Subcutaneous abdominal adipose tissue (tissue), 5 donors: ENCODE results near the gene MEGF9.

ENCODE experiments used
- H3K27ac ChIP-seq: one replicate; pipeline ENCODE4 v1.7.0; 2013; ENCODE audit warnings: low read depth, mild to moderate bottlenecking, inconsistent platforms, low read length, moderate library complexity
- H3K27me3 ChIP-seq, 5 donors: one replicate each; pipeline ENCODE4 v1.7.0; 2013; ENCODE audit warnings: low read length in 5 of 5, inconsistent platforms in 1 of 5; ENCODE audit not compliant: control insufficient read depth in 5 of 5, insufficient read depth in 4 of 5
- H3K36me3 ChIP-seq, 5 donors: one replicate each; pipeline ENCODE4 v1.7.0; 2013; ENCODE audit warnings: low read length in 5 of 5; ENCODE audit not compliant: control insufficient read depth in 5 of 5, insufficient read depth in 5 of 5
- H3K4me1 ChIP-seq, 5 donors: one replicate each; pipeline ENCODE4 v1.7.0; 2013; ENCODE audit warnings: low read length in 5 of 5, mild to moderate bottlenecking in 3 of 5, moderate library complexity in 1 of 5; ENCODE audit not compliant: control insufficient read depth in 5 of 5, insufficient read depth in 5 of 5
- H3K4me3 ChIP-seq, 5 donors: one replicate each; pipeline ENCODE4 v1.7.0; 2013; ENCODE audit warnings: low read length in 5 of 5, low read depth in 1 of 5
- H3K9ac ChIP-seq, 5 donors: one replicate each; pipeline ENCODE4 v1.7.0; 2013; ENCODE audit warnings: low read length in 5 of 5, mild to moderate bottlenecking in 4 of 5, moderate library complexity in 3 of 5
- H3K9me3 ChIP-seq, 5 donors: one replicate each; pipeline ENCODE4 v1.7.0; 2013; ENCODE audit warnings: low read length in 5 of 5; ENCODE audit not compliant: control insufficient read depth in 5 of 5
- donor health status: healthy.
- donor health status: healthy.
- donor health status: healthy.
- donor health status: healthy.
- donor health status: healthy.

The MEGF9 gene

DNA sequence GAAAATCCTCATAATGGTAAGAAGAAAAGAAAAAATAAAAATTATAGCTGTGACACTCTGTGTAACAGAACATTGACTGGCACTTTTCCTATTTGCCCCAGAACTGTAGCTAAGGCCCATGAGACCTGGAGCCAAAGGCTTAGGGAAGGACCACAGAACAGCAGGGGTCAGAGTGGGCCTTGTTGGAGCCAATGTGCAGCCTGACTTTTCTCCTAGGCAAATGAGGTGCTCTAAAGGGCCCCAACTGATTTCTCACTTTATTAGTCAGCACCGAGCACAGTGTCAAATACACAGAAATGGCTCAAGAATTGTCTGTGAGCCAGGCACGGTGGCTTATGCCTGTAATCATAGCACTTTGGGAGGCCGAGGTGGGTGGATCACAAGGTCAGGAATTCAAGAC lies 4.0 kb upstream of the MEGF9 start:
- H3K27ac ChIP-seq = no peak overlapping the region
- no peaks in the 10 kb centered on the region for H3K36me3 ChIP-seq
- H3K9ac ChIP-seq = no peak overlapping the region
- H3K4me3 ChIP-seq = no peak overlapping the region
- no peaks in the 10 kb centered on the region for H3K9me3 ChIP-seq
- H3K4me1 ChIP-seq = peaks cover 0 to 19% (median 15%) of the 10 kb centered on the region in 5 donors
- no peaks in the 10 kb centered on the region for H3K27me3 ChIP-seq

DNA sequence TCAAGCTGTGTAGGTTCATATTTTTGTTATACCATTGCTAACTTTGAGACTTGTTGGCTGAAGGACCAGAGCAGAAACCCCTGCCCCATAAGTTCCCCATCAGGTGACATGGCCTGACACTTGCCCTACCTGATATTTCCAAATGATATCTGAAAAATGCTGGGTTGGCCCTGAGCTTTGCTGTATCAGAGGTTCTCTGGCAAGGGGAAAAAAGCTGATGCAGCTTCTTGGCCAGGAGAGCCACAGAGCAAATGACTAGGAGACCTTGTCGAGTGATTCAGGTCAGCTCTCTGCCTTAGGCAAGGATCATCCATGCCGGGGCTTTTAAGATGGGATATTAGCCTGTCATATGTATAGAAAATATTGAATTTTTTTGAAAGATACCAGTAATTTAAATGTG lies 2.9 kb upstream of the MEGF9 start:
- Histone ChIP-seq H3K4me1 (peaks cover 2 to 30% (median 26%) of the 10 kb centered on the region in 5 donors), H3K4me3 (no peak overlapping the region), H3K27me3 (no peaks in the 10 kb centered on the region), H3K36me3 (no peaks in the 10 kb centered on the region), H3K9me3 (no peaks in the 10 kb centered on the region), H3K27ac (peak overlapping the region; percentile 86), H3K9ac (no peak overlapping the region)

DNA sequence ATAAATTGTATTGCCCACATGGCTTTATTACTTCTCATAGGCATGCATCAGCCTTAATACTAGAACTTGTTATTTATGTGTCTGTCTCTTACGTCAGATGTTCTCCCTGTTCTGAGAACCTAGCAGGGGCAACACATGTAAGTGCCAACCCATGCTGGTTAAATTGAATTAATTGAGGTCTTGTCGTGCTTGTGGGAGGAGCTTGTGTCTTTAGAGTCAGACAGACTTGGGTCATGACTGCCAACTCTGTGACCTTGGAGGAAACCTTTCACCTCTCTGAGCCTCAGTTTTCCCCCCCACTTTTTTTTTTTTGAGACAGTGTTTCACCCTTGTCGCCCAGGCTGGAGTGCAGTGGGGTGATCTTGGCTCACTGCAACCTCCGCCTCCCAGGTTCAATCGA lies 2.2 kb upstream of the MEGF9 start:
- Histone ChIP-seq H3K9me3 (no peaks in the 10 kb centered on the region), H3K4me3 (no peak overlapping the region), H3K4me1 (peaks cover 2 to 35% (median 33%) of the 10 kb centered on the region in 5 donors), H3K9ac (no peak overlapping the region), H3K27me3 (no peaks in the 10 kb centered on the region), H3K27ac (peak overlapping the region; percentile 86), H3K36me3 (no peaks in the 10 kb centered on the region)

DNA sequence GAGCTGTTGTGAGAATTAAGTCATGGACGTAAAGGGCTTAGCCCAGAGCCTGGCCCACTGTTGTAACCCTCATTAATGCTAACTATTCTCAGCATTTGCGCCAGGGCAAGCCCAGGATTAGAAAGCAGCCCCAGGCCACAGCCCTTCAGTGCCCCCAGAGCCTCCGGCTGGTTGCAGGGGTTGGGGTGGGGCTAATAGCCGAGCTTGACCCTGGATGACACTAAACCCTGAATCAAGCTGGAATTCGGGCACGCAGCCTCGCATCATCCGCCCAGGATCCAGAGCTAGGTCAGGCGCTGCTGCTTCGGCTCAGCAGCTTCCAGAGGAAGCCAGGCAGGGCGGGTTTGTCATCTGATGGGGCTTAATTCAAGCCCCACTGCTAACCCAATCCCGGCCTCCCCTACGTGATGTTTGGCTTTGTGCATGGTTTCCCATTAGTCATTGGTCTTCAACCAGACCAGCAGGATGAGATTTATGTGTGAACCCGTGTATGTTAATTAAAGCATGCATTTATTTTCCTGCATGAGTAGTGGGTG lies 1.2 kb upstream of the MEGF9 start:
- H3K9me3 ChIP-seq = no peaks in the 10 kb centered on the region
- H3K4me1 ChIP-seq = peaks cover 2 to 44% (median 41%) of the 10 kb centered on the region in 5 donors
- H3K36me3 ChIP-seq = no peaks in the 10 kb centered on the region
- no peaks in the 10 kb centered on the region for H3K27me3 ChIP-seq
- H3K27ac ChIP-seq = peak overlapping the region; percentile 86
- peak overlapping the region in 3 of 5 donors; percentile 38 to 82 (median 53) for H3K9ac ChIP-seq
- H3K4me3 ChIP-seq = peak overlapping the region; percentile 67 to 82 (median 76)

DNA sequence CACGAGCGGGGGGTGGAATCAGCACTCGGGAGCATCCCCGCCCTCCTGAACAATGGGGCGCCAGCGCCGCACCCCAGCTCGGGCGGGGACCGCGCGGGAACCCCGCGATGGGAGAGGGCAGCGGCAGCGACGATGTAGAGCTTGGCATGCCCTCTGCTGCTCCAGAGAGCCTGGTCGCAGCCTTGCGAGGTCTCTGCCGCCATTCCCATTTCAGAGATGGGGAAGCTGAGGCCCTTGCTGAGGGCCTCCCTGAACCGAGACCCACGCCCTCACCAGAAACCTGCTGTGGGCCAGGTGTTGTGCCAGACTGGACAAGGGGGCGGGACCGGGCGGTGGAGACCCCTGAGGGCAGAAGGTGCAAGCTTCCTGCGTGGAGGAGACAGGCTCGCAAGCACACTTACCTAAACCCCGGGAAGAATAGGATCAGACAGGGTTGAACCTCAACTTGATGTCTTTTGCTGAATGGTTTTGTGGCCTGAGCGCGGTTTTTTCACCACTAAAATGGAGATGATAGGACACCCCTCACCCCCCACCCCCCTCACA lies 647 bp upstream of the MEGF9 start:
- Histone ChIP-seq H3K9me3 (no peaks in the 10 kb centered on the region), H3K9ac (peak overlapping the region; percentile 38 to 82 (median 55)), H3K27me3 (no peaks in the 10 kb centered on the region), H3K27ac (peak overlapping the region; percentile 86), H3K4me1 (peaks cover 2 to 49% (median 43%) of the 10 kb centered on the region in 5 donors), H3K36me3 (no peaks in the 10 kb centered on the region), H3K4me3 (peak overlapping the region; percentile 67 to 82 (median 76))

DNA sequence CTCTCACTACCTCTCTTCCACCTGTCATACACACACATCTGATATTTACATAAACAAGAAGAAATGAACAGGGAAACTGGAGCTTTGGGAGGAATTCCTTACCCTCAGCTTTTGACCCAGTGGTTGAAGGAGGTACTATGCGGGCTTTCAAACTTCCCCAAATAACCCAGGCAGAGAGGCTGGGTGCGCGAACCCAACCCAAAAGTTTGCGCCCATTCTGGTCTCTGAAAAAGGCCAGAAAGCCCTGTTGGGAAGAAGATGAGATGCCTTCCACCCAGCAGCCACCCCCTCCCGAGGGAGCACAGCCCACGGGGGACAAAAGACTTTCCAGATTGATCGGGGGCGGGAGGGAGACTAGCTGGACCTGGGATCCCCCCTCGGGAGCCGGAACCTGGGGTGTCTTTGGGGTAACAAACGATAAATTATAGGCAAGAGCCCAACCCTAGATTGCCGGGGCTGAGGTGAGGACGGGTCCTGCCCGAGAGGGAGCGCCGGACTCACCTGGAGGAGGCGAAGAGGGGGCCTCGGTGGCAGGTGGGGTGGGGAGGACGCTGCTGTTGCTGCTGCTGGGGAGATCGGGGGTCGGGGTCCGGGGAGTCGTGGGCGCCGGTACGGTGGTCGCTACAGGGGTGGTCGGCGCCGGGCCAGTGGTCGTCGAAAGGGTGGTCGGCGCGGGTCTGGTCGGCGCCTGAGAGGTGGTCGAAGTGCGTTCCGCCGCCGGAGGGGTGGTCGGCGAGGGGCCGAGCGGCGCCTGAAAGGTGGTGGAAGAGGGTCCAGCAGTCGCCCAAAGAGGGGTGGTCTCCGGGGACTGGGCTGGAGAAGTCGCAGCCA lies 798 bp downstream of the MEGF9 start:
- Histone ChIP-seq H3K27me3 (no peaks in the 10 kb centered on the region), H3K9ac (peak overlapping the region; percentile 22 to 94 (median 83)), H3K9me3 (no peaks in the 10 kb centered on the region), H3K36me3 (no peaks in the 10 kb centered on the region), H3K4me1 (peaks cover 2 to 54% (median 45%) of the 10 kb centered on the region in 5 donors), H3K4me3 (peak overlapping the region; percentile 73 to 89 (median 77)), H3K27ac (peak overlapping the region; percentile 86)

DNA sequence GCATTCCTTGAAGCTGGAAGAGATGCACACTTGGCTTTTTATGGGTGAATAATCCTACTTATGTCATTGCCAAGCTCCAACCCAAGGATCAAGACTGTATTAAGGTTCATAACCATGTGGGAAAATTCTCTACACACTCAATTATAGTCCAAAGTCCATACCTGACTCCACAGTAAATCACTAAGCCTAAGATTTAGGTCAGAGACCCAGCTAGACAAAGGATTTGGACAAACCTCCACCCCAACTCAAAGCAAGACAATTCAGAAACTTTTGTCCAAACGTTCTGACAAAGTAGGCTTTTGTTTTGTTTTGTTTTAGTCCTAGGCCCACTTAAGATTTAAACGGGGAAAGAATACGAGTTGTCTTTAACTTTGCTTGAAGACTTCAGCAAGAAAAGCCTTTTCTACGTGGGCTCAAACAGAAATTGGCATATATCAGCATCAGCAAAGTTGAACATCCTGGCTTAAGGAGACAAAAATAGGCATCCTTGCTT lies 1.7 kb downstream of the MEGF9 start:
- H3K36me3 ChIP-seq = no peaks in the 10 kb centered on the region
- H3K9ac ChIP-seq = peak overlapping the region; percentile 44 to 86 (median 56)
- peak overlapping the region; percentile 73 to 89 (median 77) for H3K4me3 ChIP-seq
- peaks cover 2 to 54% (median 45%) of the 10 kb centered on the region in 5 donors for H3K4me1 ChIP-seq
- no peaks in the 10 kb centered on the region for H3K9me3 ChIP-seq
- no peaks in the 10 kb centered on the region for H3K27me3 ChIP-seq
- H3K27ac ChIP-seq = peak overlapping the region; percentile 86

DNA sequence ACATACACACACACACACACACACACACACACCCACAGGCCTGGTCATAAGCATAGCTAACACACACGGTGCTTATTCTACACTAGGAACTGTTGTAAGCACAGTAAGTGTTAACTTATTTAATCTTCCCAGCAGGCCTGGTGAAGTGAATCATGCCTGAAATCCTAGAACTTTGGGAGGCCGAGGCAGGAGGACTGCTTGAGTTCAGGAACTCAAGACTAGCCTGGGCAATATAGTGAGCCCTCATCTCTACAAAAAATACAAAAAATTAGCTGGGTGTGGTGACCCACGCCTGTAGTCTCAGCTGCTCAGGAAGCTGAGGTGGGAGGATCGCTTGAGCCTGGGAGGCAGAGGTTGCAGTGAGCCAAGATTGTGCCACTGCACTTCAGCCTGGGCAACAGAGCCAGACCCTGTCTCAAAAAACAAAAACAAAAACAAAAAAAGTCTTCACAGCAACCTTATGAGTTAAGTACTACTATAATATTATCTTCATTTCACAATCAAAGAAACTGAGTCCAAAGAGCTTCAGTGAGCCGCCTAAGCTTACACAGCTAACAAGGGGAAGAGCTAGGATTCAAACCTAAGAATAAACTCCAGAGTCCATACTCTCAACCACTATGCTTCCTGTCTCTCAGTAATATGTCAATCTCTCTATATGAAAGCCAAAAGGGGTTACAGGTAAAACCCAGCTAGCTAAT lies 2.3 kb downstream of the MEGF9 start:
- Histone ChIP-seq H3K9me3 (no peaks in the 10 kb centered on the region), H3K27me3 (no peaks in the 10 kb centered on the region), H3K4me3 (peak overlapping the region; percentile 10 to 89 (median 76)), H3K36me3 (no peaks in the 10 kb centered on the region), H3K27ac (peak overlapping the region; percentile 86), H3K9ac (peak overlapping the region in 4 of 5 donors; percentile 44 to 86 (median 56)), H3K4me1 (peaks cover 2 to 54% (median 45%) of the 10 kb centered on the region in 5 donors)

DNA sequence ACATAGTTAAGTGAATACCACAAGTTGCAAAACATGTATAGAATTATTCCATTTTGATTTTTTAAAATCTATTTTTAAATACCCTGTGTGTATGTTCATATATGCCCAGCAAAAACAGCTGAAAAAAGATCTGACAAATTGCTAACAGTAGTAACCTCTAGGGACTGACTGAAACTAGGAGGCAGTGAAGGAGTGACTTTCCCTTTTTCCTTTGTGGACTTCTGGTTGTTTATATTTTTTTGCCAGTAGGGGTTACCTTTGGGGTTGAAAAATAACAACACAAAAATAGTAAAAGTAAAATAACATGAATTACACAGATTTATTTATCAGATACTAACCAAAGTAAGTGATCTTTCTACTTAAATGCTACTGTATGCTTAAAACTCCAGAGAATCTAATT lies 2.9 kb downstream of the MEGF9 start:
- no peak overlapping the region for H3K9ac ChIP-seq
- peak overlapping the region; percentile 86 for H3K27ac ChIP-seq
- H3K4me1 ChIP-seq = peaks cover 2 to 54% (median 45%) of the 10 kb centered on the region in 5 donors
- H3K27me3 ChIP-seq = no peaks in the 10 kb centered on the region
- H3K9me3 ChIP-seq = no peaks in the 10 kb centered on the region
- H3K4me3 ChIP-seq = no peak overlapping the region
- no peaks in the 10 kb centered on the region for H3K36me3 ChIP-seq
